HepG2 (cell line): ENCODE data around the gene ADORA2B. TPM values are rescaled to one million over a fixed set of nuclear protein-coding genes. Genes with fewer than 3 reads are reported as not detected.

Experiments used
- ATAC-seq: fragments of 200-7000 bp; cut with Tn5 transposase; 3 replicates; pipeline ENCODE4 v1.9.1; 2020; ENCODE audit warnings: mild to moderate bottlenecking, moderate library complexity
- BruUV-seq: library from RNA; stranded (reverse); fragments of 400-500 nt; replicated peaks from 2 replicates; lab custom pipeline; 2021; lab: Mats Ljungman, UMichigan
- CTCF ChIA-PET: fragments of 300-600 bp; formaldehyde crosslinking; extraction: SDS; loops from one replicate; lab custom pipeline; 2021; ENCODE audit warnings: low total read pairs, inconsistent platforms, low intra/inter-chr PET ratio; lab: Yijun Ruan, JAX
- POLR2A ChIA-PET: fragments of 350-600 bp; sonication (Branson Sonifier 250); formaldehyde crosslinking; loops from one replicate; lab custom pipeline; 2020; ENCODE audit warnings: antibody characterized with exemption, inconsistent platforms; lab: Yijun Ruan, JAX
- DNase-seq: peaks from one replicate; pipeline ENCODE4 v3.0.0-alpha.2; 2015; ENCODE audit warnings: low spot score
- FAIRE-seq: peaks from 3 replicates; lab custom pipeline; 2011; peaks lifted over from hg19 to GRCh38; lab: Jason Lieb, UNC
- H2AFZ ChIP-seq: one replicate; pipeline ENCODE4 v1.6.1; 2011; ENCODE audit warnings: low read length, inconsistent platforms
- H3K27ac ChIP-seq: fragments of 300-600 bp; 3 replicates; pipeline ENCODE4 v1.8.0; 2011; ENCODE audit warnings: mixed run types, mild to moderate bottlenecking, mixed read lengths, low read length, inconsistent platforms; ENCODE audit not compliant: insufficient read depth; ENCODE audit errors: extremely low read length
- H3K27me3 ChIP-seq, 2 experiments: fragments of 200-600 bp in 1 of 2; 2 replicates in 1 of 2; 3 replicates in 1 of 2; pipeline versions ENCODE4 v1.6.0 to v1.8.0; 2011; ENCODE audit warnings: low read length in 2 of 2, mild to moderate bottlenecking in 2 of 2, moderate library complexity in 2 of 2, inconsistent platforms in 1 of 2; ENCODE audit not compliant: insufficient read depth in 2 of 2, control insufficient read depth in 1 of 2
- H3K36me3 ChIP-seq, 2 experiments: fragments of 200-600 bp in 1 of 2; replicated peaks in 1 of 2; 2 replicates in 1 of 2; 3 replicates in 1 of 2; pipeline versions ENCODE4 v1.5.1 to v1.8.0; 2011; ENCODE audit warnings: low read length in 2 of 2, inconsistent platforms in 1 of 2; ENCODE audit not compliant: insufficient read depth in 2 of 2, control insufficient read depth in 1 of 2
- H3K4me1 ChIP-seq: 2 replicates; pipeline ENCODE4 v1.5.1; 2012; ENCODE audit warnings: low read length, inconsistent platforms; ENCODE audit not compliant: insufficient read depth
- H3K4me2 ChIP-seq: 2 replicates; pipeline ENCODE4 v1.6.0; 2011; ENCODE audit warnings: low read depth, low read length, inconsistent platforms
- H3K4me3 ChIP-seq, 3 experiments: fragments of 200-600 bp in 1 of 3; sonication (generic), shearing (Covaris generic) in 1 of 3; replicated peaks in 1 of 3; 2 replicates each; pipeline ENCODE4 v1.5.1; 2011 to 2016; ENCODE audit warnings: low read length in 3 of 3, inconsistent platforms in 2 of 3, low read depth in 2 of 3, mild to moderate bottlenecking in 2 of 3, control low read depth in 1 of 3, mixed read lengths in 1 of 3; ENCODE audit not compliant: insufficient read depth in 1 of 3
- H3K79me2 ChIP-seq: one replicate; pipeline ENCODE4 v1.6.1; 2011; ENCODE audit warnings: low read length, inconsistent platforms; ENCODE audit not compliant: insufficient read depth
- H3K9ac ChIP-seq: 2 replicates; pipeline ENCODE4 v1.6.0; 2011; ENCODE audit warnings: mild to moderate bottlenecking, low read depth, low read length, inconsistent platforms; ENCODE audit not compliant: insufficient read depth
- H3K9me3 ChIP-seq: 2 replicates; pipeline ENCODE4 v1.5.1; 2012; ENCODE audit warnings: mild to moderate bottlenecking, low read length
- H4K20me1 ChIP-seq: 2 replicates; pipeline ENCODE4 v1.6.0; 2011; ENCODE audit warnings: inconsistent platforms, mild to moderate bottlenecking, low read length, moderate library complexity; ENCODE audit not compliant: insufficient read depth
- BRD4 ChIP-seq: sonication (generic); formaldehyde crosslinking; IDR thresholded peaks from 2 replicates; pipeline ENCODE4 v1.4.0; 2020; ENCODE audit warnings: missing genetic modification reagents
- EP300 ChIP-seq, 3 experiments: sonication (generic) in 1 of 3; formaldehyde crosslinking in 1 of 3; IDR thresholded peaks; 2 replicates each; pipeline versions ENCODE4 v1.5.1 to v1.6.1; 2011 to 2020; ENCODE audit warnings: low read depth in 2 of 3, low read length in 2 of 3, borderline replicate concordance in 1 of 3, improper control_type of control experiment in 1 of 3, mild to moderate bottlenecking in 1 of 3, missing genetic modification reagents in 1 of 3, moderate library complexity in 1 of 3
- FOXO1 ChIP-seq: sonication (generic); formaldehyde crosslinking; IDR thresholded peaks from 2 replicates; pipeline ENCODE4 v1.4.0; 2020; ENCODE audit warnings: missing genetic modification reagents
- HIVEP1 ChIP-seq: sonication (generic); formaldehyde crosslinking; IDR thresholded peaks from 2 replicates; pipeline ENCODE4 v1.4.0; 2020; ENCODE audit warnings: mild to moderate bottlenecking, missing genetic modification reagents
- HNF1B ChIP-seq: sonication (generic); formaldehyde crosslinking; IDR thresholded peaks from 2 replicates; pipeline ENCODE4 v1.5.1; 2020; ENCODE audit warnings: mild to moderate bottlenecking, moderate library complexity, missing genetic modification reagents
- PCBP2 ChIP-seq: fragments of 200-400 bp; formaldehyde crosslinking; optimal IDR thresholded peaks from 2 replicates; pipeline ENCODE3; 2018; ENCODE audit warnings: low read length, low read depth; ENCODE audit not compliant: poor library complexity, severe bottlenecking
- TEAD2 ChIP-seq: sonication (generic); formaldehyde crosslinking; IDR thresholded peaks from 2 replicates; pipeline ENCODE4 v1.9.0; 2021; ENCODE audit warnings: missing genetic modification reagents
- TMF1 ChIP-seq: sonication (generic); formaldehyde crosslinking; IDR thresholded peaks from 2 replicates; pipeline ENCODE4 v1.8.1; 2022; ENCODE audit warnings: low read depth, missing genetic modification reagents
- ZFX ChIP-seq: sonication (generic); formaldehyde crosslinking; IDR thresholded peaks from 2 replicates; pipeline ENCODE4 v1.4.0; 2020; ENCODE audit warnings: mild to moderate bottlenecking, low read depth, missing genetic modification reagents, moderate library complexity
- ZNF597 ChIP-seq: sonication (generic); formaldehyde crosslinking; IDR thresholded peaks from 2 replicates; pipeline ENCODE4 v1.5.0; 2020; ENCODE audit warnings: missing genetic modification reagents
- ZNF713 ChIP-seq: sonication (generic); formaldehyde crosslinking; IDR thresholded peaks from 2 replicates; pipeline ENCODE4 v1.4.0; 2020; ENCODE audit warnings: mild to moderate bottlenecking, missing genetic modification reagents
- ZNF788 ChIP-seq: sonication (generic); formaldehyde crosslinking; IDR thresholded peaks from 2 replicates; pipeline ENCODE4 v1.5.0; 2020; ENCODE audit warnings: mild to moderate bottlenecking, missing genetic modification reagents, borderline replicate concordance
- WGBS: methylation state at CpG from one replicate; pipeline ENCODE4 v1.1.6; 2017; ENCODE audit warnings: low lambda C conversion rate; 5-methylcytosine and 5-hydroxymethylcytosine counted together
- in situ Hi-C: cut with HindIII; loops from 2 replicates; pipeline ENCODE4 v1.10.0; 2017; ENCODE audit warnings: low pct_unique_long_range_greater_than_20kb; ENCODE audit not compliant: extremely low pct_ligation_motif_present
- intact Hi-C: fragments of 100-400 bp; cut with micrococcal nuclease; formaldehyde crosslinking; loops from one replicate; pipeline ENCODE4 v1.10.0; 2022; ENCODE audit not compliant: unreplicated experiment
- polyA plus RNA-seq, 8 experiments: library from polyadenylated mRNA; depleted of rRNA in 3 of 8; stranded (reverse) in 7 of 8; unstranded in 1 of 8; fragments of >200 nt; fragmentation: Illumina TruSeq in 4 of 8; extraction: Trizol in 4 of 8; gene quantifications; 2 replicates each; pipeline versions ENCODE4 v1.2.1 to v1.2.3, GENCODE V29; 2011 to 2016; ENCODE audit warnings: low read depth in 4 of 8, missing spikeins in 1 of 8, mixed read lengths in 1 of 8; ENCODE audit not compliant: insufficient read depth in 1 of 8
- total RNA-seq, 5 experiments: library from RNA; depleted of rRNA; stranded (reverse); fragments of >200 nt; fragmentation: Illumina TruSeq; extraction: Trizol; gene quantifications; 2 replicates each; pipeline ENCODE4 v1.2.3, GENCODE V29; 2016; ENCODE audit warnings: low read depth in 1 of 5

The ADORA2B gene
- total and polyA plus RNA-seq, 2 of the 13 experiments (the other 11 are each of a cell fraction or from before 2014, with no cell fraction given): 10.4 to 20.0 TPM

- no peak overlapping the region for H2AFZ ChIP-seq
- peaks cover 4% of the 10 kb centered on the region for H3K79me2 ChIP-seq
- DNase-seq: no peak
- no peaks in the 10 kb centered on the region for H4K20me1 ChIP-seq
- no peak overlapping the region for H3K9ac ChIP-seq
- no peaks in the 10 kb centered on the region for H3K27me3 ChIP-seq
- FAIRE-seq: no peak
- no TSS peak for BruUV-seq
- no peaks in the 10 kb centered on the region for H3K9me3 ChIP-seq
- in situ Hi-C loops (no loop called here), intact Hi-C loops (no loop called here)
- WGBS: 97% methylated on average over 3 of the region's 3 CpGs
- ChIA-PET POLR2A (no interaction called here), CTCF (no interaction called here)
- H3K4me3 ChIP-seq: no peak overlapping the region
- H3K4me2 ChIP-seq: no peak overlapping the region
- ATAC-seq: no peak
- no peak overlapping the region for H3K27ac ChIP-seq
- H3K4me1 ChIP-seq: peaks cover 14% of the 10 kb centered on the region
- TF ChIP-seq EP300 (IDR thresholded peaks at IDR 0.05; ENCODE audit: low read depth in 2 of 2, low read length in 2 of 2) (no peak), EP300 (CRISPR knock-in tag; IDR thresholded peaks at IDR 0.05; ENCODE audit: borderline replicate concordance) (no peak), ZNF597 (no peak), PCBP2 (no peak), ZNF788 (no peak), TEAD2 (CRISPR knock-in tag) (no peak), HNF1B (CRISPR knock-in tag) (no peak), BRD4 (no peak), TMF1 (CRISPR knock-in tag) (no peak), ZNF713 (CRISPR knock-in tag) (no peak), HIVEP1 (CRISPR knock-in tag) (no peak), FOXO1 (no peak), ZFX (CRISPR knock-in tag) (no peak)
- TF ChIP-seq, all 625 proteins: peak for 0
- peaks cover 27 to 62% of the 10 kb centered on the region in 2 experiments for H3K36me3 ChIP-seq
These were observed 62.5 kb downstream of the ADORA2B start for GRCh38 chr17:16007439-16007838.
